ENCODE data around the gene PPP2R2C.

- no peak for TF ChIP-seq POLR2A (IDR thresholded peaks at IDR 0.05)
- no peak for TF ChIP-seq CTCF (IDR thresholded peaks at IDR 0.05)
Observed at GRCh38 chr4:6456450-6456849, 16.0 kb downstream of the PPP2R2C start.
